ENCODE data around the gene RNF225. TPM values are rescaled to one million over a fixed set of nuclear protein-coding genes. Genes with fewer than 3 reads are reported as not detected.

Gene RNF225
- total RNA-seq, 2 experiments from 2014 or later, result 1.7 to 2.1 TPM

DNA sequence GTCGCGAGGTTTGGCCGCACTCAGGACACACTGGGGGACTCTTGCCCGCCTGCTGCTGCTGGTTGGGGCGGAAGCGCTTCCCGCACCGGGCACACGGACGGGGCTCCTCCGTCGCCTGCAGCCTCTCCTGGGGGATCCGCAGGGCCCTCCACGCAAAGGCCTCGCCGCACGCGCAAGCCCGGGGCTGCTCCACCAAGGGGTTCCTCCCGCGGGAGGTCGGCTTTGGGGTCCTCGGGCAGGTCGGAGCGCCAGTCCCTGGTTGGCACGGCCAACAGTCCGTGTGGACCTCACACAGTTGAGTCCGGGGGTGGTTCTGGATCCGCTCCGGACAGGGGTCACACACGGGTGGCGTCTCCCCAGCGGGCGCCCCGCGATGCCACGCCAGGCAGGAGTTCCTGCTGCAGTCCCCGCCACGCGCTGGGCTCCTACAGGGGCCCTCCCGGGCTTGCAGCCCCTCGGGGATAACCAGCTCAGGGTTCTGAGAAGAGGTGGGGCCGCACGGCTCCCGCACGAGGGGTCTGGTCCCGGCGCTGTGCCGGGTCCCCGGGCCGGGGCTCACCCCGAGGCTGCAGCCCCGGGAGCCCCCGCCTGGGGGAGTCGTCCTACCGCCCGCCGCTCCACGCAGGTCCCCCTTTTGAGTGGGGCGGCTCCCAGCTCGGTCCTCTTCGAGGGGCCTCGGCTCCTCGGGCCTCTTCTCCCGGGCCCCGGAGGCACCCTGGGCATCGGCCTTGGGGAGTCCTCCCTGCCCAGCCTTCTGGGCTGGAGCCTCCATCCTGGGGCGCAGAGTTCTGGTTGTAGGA, 26.7 kb upstream of the RNF225 start:
- DNase-seq (ENCODE audit: low spot score), result no peak
- no peaks in the 10 kb centered on the region for H3K36me3 ChIP-seq (ENCODE audit: insufficient read depth, low read length)
- H3K27ac ChIP-seq (ENCODE audit: low read depth, low read length, poor library complexity, severe bottlenecking), result no peak overlapping the region
- H3K4me3 ChIP-seq (ENCODE audit: low read depth, low read length, poor library complexity, severe bottlenecking), result no peak overlapping the region
- TF ChIP-seq, protein P1, sequence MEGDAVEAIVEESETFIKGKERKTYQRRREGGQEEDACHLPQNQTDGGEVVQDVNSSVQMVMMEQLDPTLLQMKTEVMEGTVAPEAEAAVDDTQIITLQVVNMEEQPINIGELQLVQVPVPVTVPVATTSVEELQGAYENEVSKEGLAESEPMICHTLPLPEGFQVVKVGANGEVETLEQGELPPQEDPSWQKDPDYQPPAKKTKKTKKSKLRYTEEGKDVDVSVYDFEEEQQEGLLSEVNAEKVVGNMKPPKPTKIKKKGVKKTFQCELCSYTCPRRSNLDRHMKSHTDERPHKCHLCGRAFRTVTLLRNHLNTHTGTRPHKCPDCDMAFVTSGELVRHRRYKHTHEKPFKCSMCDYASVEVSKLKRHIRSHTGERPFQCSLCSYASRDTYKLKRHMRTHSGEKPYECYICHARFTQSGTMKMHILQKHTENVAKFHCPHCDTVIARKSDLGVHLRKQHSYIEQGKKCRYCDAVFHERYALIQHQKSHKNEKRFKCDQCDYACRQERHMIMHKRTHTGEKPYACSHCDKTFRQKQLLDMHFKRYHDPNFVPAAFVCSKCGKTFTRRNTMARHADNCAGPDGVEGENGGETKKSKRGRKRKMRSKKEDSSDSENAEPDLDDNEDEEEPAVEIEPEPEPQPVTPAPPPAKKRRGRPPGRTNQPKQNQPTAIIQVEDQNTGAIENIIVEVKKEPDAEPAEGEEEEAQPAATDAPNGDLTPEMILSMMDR (conservative IDR thresholded peaks at IDR 0.05; ENCODE audit: low read length), result no peak
- no peak for TF ChIP-seq EZH2phosphoT487 (IDR thresholded peaks at IDR 0.05; ENCODE audit: borderline replicate concordance, low read depth, low read length)
- peaks cover 12% of the 10 kb centered on the region for H3K4me1 ChIP-seq (ENCODE audit: insufficient read depth, low read length, poor library complexity, severe bottlenecking)
- ChIA-PET CTCF (ENCODE audit: unreplicated experiment) (no interaction called here), POLR2A (no interaction called here)
- H3K9me2 ChIP-seq (ENCODE audit: insufficient read depth, low read length), result no peaks in the 10 kb centered on the region
- no peaks in the 10 kb centered on the region for H4K20me1 ChIP-seq (ENCODE audit: insufficient read depth, low read length)
- no peak overlapping the region for H2AFZ ChIP-seq (ENCODE audit: low read length)
- no peaks in the 10 kb centered on the region for H3K9me3 ChIP-seq (ENCODE audit: low read length)
- H3K79me2 ChIP-seq (ENCODE audit: insufficient read depth, low read depth, low read length), result no peaks in the 10 kb centered on the region
- no TSS peak for BruUV-seq (replicated peaks)
- intact Hi-C loops (cut with micrococcal nuclease; ENCODE audit: unreplicated experiment), result no loop called here
- H3K4me2 ChIP-seq (ENCODE audit: low read length), result no peak overlapping the region

- H3K4me2 ChIP-seq (ENCODE audit: low read length), result no peak overlapping the region
- CTCF ChIA-PET (ENCODE audit: unreplicated experiment), result no interaction called here
Measured at GRCh38 chr19:58372311-58373133, 22.9 kb upstream of the RNF225 start.

More at GRCh38 chr19:58372311-58373133, 22.9 kb upstream of the RNF225 start:
- H2AFZ ChIP-seq (ENCODE audit: low read length), result no peak overlapping the region
- DNase-seq (ENCODE audit: low spot score), result peak; percentile 33
- BruUV-seq (replicated peaks), result no TSS peak
- TF ChIP-seq, protein P1 (conservative IDR thresholded peaks at IDR 0.05; ENCODE audit: low read length), result peak; percentile 54
- TF ChIP-seq EZH2phosphoT487 (IDR thresholded peaks at IDR 0.05; ENCODE audit: borderline replicate concordance, low read depth, low read length), result no peak
- no peaks in the 10 kb centered on the region for H3K9me2 ChIP-seq (ENCODE audit: insufficient read depth, low read length)
- H3K4me3 ChIP-seq (ENCODE audit: low read depth, low read length, poor library complexity, severe bottlenecking), result no peak overlapping the region
- H3K27ac ChIP-seq (ENCODE audit: low read depth, low read length, poor library complexity, severe bottlenecking), result no peak overlapping the region
- H3K79me2 ChIP-seq (ENCODE audit: insufficient read depth, low read depth, low read length), result no peaks in the 10 kb centered on the region
- H4K20me1 ChIP-seq (ENCODE audit: insufficient read depth, low read length), result no peaks in the 10 kb centered on the region
- intact Hi-C loops (cut with micrococcal nuclease; ENCODE audit: unreplicated experiment), result no loop called here
- no peaks in the 10 kb centered on the region for H3K9me3 ChIP-seq (ENCODE audit: low read length)
- H3K36me3 ChIP-seq (ENCODE audit: insufficient read depth, low read length), result no peaks in the 10 kb centered on the region
- peaks cover 5% of the 10 kb centered on the region for H3K4me1 ChIP-seq (ENCODE audit: insufficient read depth, low read length, poor library complexity, severe bottlenecking)
- POLR2A ChIA-PET, result interaction anchor here (1.2 kb wide), 1 partner anchor 10 kb away, joined by 4 read pairs; the partner anchor contains the start of gene ZNF497

Measured in OCI-LY7 (cell line).